ENCODE results near the gene LRP1B.

- TF ChIP-seq CTCF (conservative IDR thresholded peaks at IDR 0.05 in 1 of 2, IDR thresholded peaks at IDR 0.05 in 1 of 2; ENCODE audit: low read depth in 1 of 2, low read length in 2 of 2): no peak
- TF ChIP-seq EZH2 (IDR thresholded peaks at IDR 0.05; ENCODE audit: low read length, missing control alignments): no peak
These were observed 800.9 kb downstream of the LRP1B start for GRCh38 chr2:141329964-141330363.

Data from fibroblast of lung (primary cell).